ENCODE measurements around the gene ISOC2. TPM values are rescaled to one million over a fixed set of nuclear protein-coding genes. Genes with fewer than 3 reads are reported as not detected.

ISOC2 gene
- total RNA-seq, 1 donor from 2014 or later: 58.8 TPM

GRCh38 chr19:55468054-55468393, 6.6 kb upstream of the ISOC2 start:
- Histone ChIP-seq H4K20me1 (ENCODE audit: insufficient read depth, low read length) (no peaks in the 10 kb centered on the region), H3K4me2 (ENCODE audit: low read length) (peak overlapping the region; percentile 70), H3K79me2 (ENCODE audit: insufficient read depth, low read length) (no peaks in the 10 kb centered on the region), H3K9me3 (ENCODE audit: insufficient read depth, low read depth, low read length) (no peaks in the 10 kb centered on the region), H3K27ac (ENCODE audit: low read depth, low read length) (no peak overlapping the region), H3K4me1 (ENCODE audit: insufficient read depth, low read length) (peaks cover 9% of the 10 kb centered on the region), H3K9ac (ENCODE audit: low read length) (no peak overlapping the region), H3K4me3 (ENCODE audit: insufficient read depth, low read depth, low read length) (no peak overlapping the region), H3K36me3 (ENCODE audit: insufficient read depth, low read length) (no peaks in the 10 kb centered on the region), H3K27me3 (ENCODE audit: insufficient read depth, low read length) (peaks cover 2% of the 10 kb centered on the region), H2AFZ (ENCODE audit: low read depth, low read length) (peak overlapping the region; percentile 43)
- H3K9me3 Mint-ChIP-seq (ENCODE audit: unreplicated experiment): no peaks in the 10 kb centered on the region
- peak overlapping the region; percentile 66 for H3K4me3 Mint-ChIP-seq (ENCODE audit: unreplicated experiment)
- peaks cover 4% of the 10 kb centered on the region for H3K27me3 Mint-ChIP-seq (ENCODE audit: low read depth, unreplicated experiment)
- H3K36me3 Mint-ChIP-seq (ENCODE audit: low read depth, unreplicated experiment): no peaks in the 10 kb centered on the region
- peaks cover 5% of the 10 kb centered on the region for H3K4me1 Mint-ChIP-seq (ENCODE audit: low read depth, unreplicated experiment)
- FAIRE-seq (no peak), DNase-seq (ENCODE audit: low read depth) (no peak)
- no peak overlapping the region for H3K27ac Mint-ChIP-seq (ENCODE audit: unreplicated experiment)
- TF ChIP-seq EZH2 (IDR thresholded peaks at IDR 0.05; ENCODE audit: insufficient read depth, low read length) (no peak), CTCF (IDR thresholded peaks at IDR 0.05; ENCODE audit: insufficient read depth, low read depth, low read length) (peak; percentile 1)

DNA sequence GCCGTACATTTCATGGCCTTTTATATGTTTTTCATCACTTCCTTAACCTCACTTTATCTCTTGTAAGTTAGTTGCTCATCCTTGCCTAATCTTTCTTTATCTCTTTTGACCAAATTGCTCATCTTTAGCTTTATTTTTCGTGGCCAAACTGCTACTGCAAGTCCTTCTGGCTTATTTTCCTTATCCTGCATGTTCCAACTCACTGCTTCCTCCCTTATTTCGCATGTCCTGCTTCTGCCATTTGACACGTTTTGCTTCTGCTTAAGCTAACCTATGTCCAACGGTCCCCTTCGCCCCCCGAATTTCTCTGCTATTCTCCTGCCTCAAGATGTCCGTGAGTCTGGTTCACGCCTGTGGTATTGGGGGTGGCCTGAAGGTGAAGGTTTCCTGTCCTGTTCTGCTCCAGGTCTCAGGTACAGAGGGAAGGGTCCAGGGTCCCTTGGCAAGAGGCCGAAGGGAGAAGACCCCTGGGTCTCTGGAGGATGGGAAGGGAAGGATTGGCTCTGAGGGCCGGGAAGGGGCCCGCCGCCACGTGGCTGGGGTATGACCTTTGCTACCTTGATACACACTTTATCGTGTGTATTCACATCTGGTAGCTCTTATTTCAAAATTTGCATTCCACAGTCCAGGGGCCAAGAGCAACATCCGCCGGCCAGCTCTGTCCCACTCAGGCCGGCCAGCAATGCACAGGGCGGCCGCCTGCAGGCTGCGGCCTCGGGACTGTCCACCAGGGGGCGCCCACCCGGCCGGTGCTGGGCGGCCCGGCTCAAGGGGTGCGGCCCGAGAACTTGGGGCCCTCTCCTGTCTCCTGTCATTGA, 6.0 kb upstream of the ISOC2 start:
- DNase-seq (ENCODE audit: low read depth): no peak
- no peaks in the 10 kb centered on the region for H3K9me3 Mint-ChIP-seq (ENCODE audit: unreplicated experiment)
- no peaks in the 10 kb centered on the region for H3K36me3 ChIP-seq (ENCODE audit: insufficient read depth, low read length)
- TF ChIP-seq EZH2 (IDR thresholded peaks at IDR 0.05; ENCODE audit: insufficient read depth, low read length): no peak
- peak; percentile 75 for TF ChIP-seq CTCF (IDR thresholded peaks at IDR 0.05; ENCODE audit: insufficient read depth, low read depth, low read length)
- H3K9ac ChIP-seq (ENCODE audit: low read length): no peak overlapping the region
- H3K9me3 ChIP-seq (ENCODE audit: insufficient read depth, low read depth, low read length): no peaks in the 10 kb centered on the region
- no peaks in the 10 kb centered on the region for H3K36me3 Mint-ChIP-seq (ENCODE audit: low read depth, unreplicated experiment)
- no peaks in the 10 kb centered on the region for H3K79me2 ChIP-seq (ENCODE audit: insufficient read depth, low read length)
- peaks cover 3% of the 10 kb centered on the region for H3K4me1 ChIP-seq (ENCODE audit: insufficient read depth, low read length)
- H3K4me3 Mint-ChIP-seq (ENCODE audit: unreplicated experiment): peak overlapping the region; percentile 66
- peak overlapping the region; percentile 43 for H2AFZ ChIP-seq (ENCODE audit: low read depth, low read length)
- H3K27ac ChIP-seq (ENCODE audit: low read depth, low read length): no peak overlapping the region
- no peak for FAIRE-seq
- H3K27me3 ChIP-seq (ENCODE audit: insufficient read depth, low read length): peaks cover 2% of the 10 kb centered on the region
- peak overlapping the region; percentile 70 for H3K4me2 ChIP-seq (ENCODE audit: low read length)
- no peak overlapping the region for H3K27ac Mint-ChIP-seq (ENCODE audit: unreplicated experiment)
- H4K20me1 ChIP-seq (ENCODE audit: insufficient read depth, low read length): no peaks in the 10 kb centered on the region
- peaks cover 4% of the 10 kb centered on the region for H3K27me3 Mint-ChIP-seq (ENCODE audit: low read depth, unreplicated experiment)
- no peak overlapping the region for H3K4me3 ChIP-seq (ENCODE audit: insufficient read depth, low read depth, low read length)
- peaks cover 5% of the 10 kb centered on the region for H3K4me1 Mint-ChIP-seq (ENCODE audit: low read depth, unreplicated experiment)

DNA sequence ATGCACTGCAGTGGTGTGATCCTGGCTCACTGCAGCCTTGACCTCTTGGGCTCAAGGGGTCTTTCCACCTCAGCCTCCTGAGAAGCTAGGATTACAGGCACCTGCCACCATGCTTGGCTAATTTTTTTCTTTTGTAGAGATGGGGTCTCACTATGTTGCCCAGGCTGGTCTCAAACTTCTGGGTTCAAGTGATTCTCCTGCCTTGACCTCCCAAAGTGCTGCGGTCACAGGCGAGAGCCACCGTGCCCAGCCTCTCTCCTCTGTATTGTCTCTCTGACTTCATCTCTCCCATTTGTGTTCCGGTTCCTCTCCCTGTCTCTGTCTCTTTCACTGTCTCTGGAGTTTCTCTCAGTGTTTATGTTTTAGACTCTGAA, 4.8 kb upstream of the ISOC2 start:
- FAIRE-seq: no peak

More for the DNA sequence above, 4.8 kb upstream of the ISOC2 start:
- Histone ChIP-seq H3K79me2 (ENCODE audit: insufficient read depth, low read length) (no peaks in the 10 kb centered on the region), H3K9me3 (ENCODE audit: insufficient read depth, low read depth, low read length) (no peaks in the 10 kb centered on the region), H3K4me1 (ENCODE audit: insufficient read depth, low read length) (no peaks in the 10 kb centered on the region), H2AFZ (ENCODE audit: low read depth, low read length) (no peak overlapping the region), H3K36me3 (ENCODE audit: insufficient read depth, low read length) (no peaks in the 10 kb centered on the region), H3K4me3 (ENCODE audit: insufficient read depth, low read depth, low read length) (no peak overlapping the region), H3K27ac (ENCODE audit: low read depth, low read length) (no peak overlapping the region), H4K20me1 (ENCODE audit: insufficient read depth, low read length) (no peaks in the 10 kb centered on the region), H3K4me2 (ENCODE audit: low read length) (no peak overlapping the region), H3K9ac (ENCODE audit: low read length) (no peak overlapping the region), H3K27me3 (ENCODE audit: insufficient read depth, low read length) (peaks cover 2% of the 10 kb centered on the region)
- no peak overlapping the region for H3K4me3 Mint-ChIP-seq (ENCODE audit: unreplicated experiment)
- H3K27ac Mint-ChIP-seq (ENCODE audit: unreplicated experiment): no peak overlapping the region
- peaks cover 4% of the 10 kb centered on the region for H3K27me3 Mint-ChIP-seq (ENCODE audit: low read depth, unreplicated experiment)
- TF ChIP-seq EZH2 (IDR thresholded peaks at IDR 0.05; ENCODE audit: insufficient read depth, low read length): no peak
- no peak for TF ChIP-seq CTCF (IDR thresholded peaks at IDR 0.05; ENCODE audit: insufficient read depth, low read depth, low read length)
- H3K9me3 Mint-ChIP-seq (ENCODE audit: unreplicated experiment): no peaks in the 10 kb centered on the region
- H3K36me3 Mint-ChIP-seq (ENCODE audit: low read depth, unreplicated experiment): no peaks in the 10 kb centered on the region
- H3K4me1 Mint-ChIP-seq (ENCODE audit: low read depth, unreplicated experiment): peaks cover 5% of the 10 kb centered on the region
- DNase-seq (ENCODE audit: low read depth): no peak

Measured in astrocyte (in vitro differentiated cells and primary cell).